Measurements from ENCODE around the gene CHFR. TPM values are rescaled to one million over a fixed set of nuclear protein-coding genes. Genes with fewer than 3 reads are reported as not detected.
"Not testable (repeated sequence)": the region's sequence is repeated elsewhere in the genome, so short reads cannot be mapped to it uniquely, and the experiment has no call there.

CHFR gene
- total RNA-seq, 1 experiment from 2014 or later, result 10.2 TPM

GRCh38 chr12:132839558-132840235 is 47.7 kb downstream of the CHFR start:
- no peak for DNase-seq (ENCODE audit: low read depth)

- no peak for DNase-seq (ENCODE audit: low read depth)
Observed at GRCh38 chr12:132838410-132839080, 48.9 kb downstream of the CHFR start.

GRCh38 chr12:132837693-132838409 is 49.6 kb downstream of the CHFR start:
- DNase-seq (ENCODE audit: low read depth), result no peak

GRCh38 chr12:132836795-132837331 is 50.5 kb downstream of the CHFR start:
- no peak for DNase-seq (ENCODE audit: low read depth)

- not testable (repeated sequence) for DNase-seq (ENCODE audit: low read depth)
Observed at GRCh38 chr12:132836230-132836629, 51.2 kb downstream of the CHFR start.

GRCh38 chr12:132835076-132836025 is 52.1 kb downstream of the CHFR start:
- DNase-seq (ENCODE audit: low read depth), result no peak

- no peak for DNase-seq (ENCODE audit: low read depth)
Observed at GRCh38 chr12:132834181-132834711, 53.2 kb downstream of the CHFR start.

GRCh38 chr12:132833341-132833740 is 54.1 kb downstream of the CHFR start:
- DNase-seq (ENCODE audit: low read depth), result no peak

GRCh38 chr12:132831771-132832170 is 55.6 kb downstream of the CHFR start:
- no peak for DNase-seq (ENCODE audit: low read depth)

- peak; percentile 91 for DNase-seq (ENCODE audit: low read depth)
Observed at GRCh38 chr12:132828706-132829534, 58.5 kb downstream of the CHFR start, which contains the start of gene GOLGA3. GOLGA3 (minus strand) TSS chr12:132828869; CDS start chr12:132822128, 6,741 bp downstream.

GRCh38 chr12:132827763-132828703 is 59.4 kb downstream of the CHFR start:
- DNase-seq (ENCODE audit: low read depth), result peak; percentile 65

- no peak for DNase-seq (ENCODE audit: low read depth)
Observed at GRCh38 chr12:132825861-132826260, 61.5 kb downstream of the CHFR start.

- DNase-seq (ENCODE audit: low read depth), result no peak
Observed at GRCh38 chr12:132825089-132825488, 62.3 kb downstream of the CHFR start.

- no peak for DNase-seq (ENCODE audit: low read depth)
Observed at GRCh38 chr12:132824053-132824452, 63.4 kb downstream of the CHFR start.

GRCh38 chr12:132818562-132818961 is 68.8 kb downstream of the CHFR start:
- no peak for DNase-seq (ENCODE audit: low read depth)

- DNase-seq (ENCODE audit: low read depth), result no peak
Observed at GRCh38 chr12:132814232-132814631, 73.2 kb downstream of the CHFR start.

GRCh38 chr12:132813443-132813842 is 74.0 kb downstream of the CHFR start:
- no peak for DNase-seq (ENCODE audit: low read depth)

- peak; percentile 68 for DNase-seq (ENCODE audit: low read depth)
Observed at GRCh38 chr12:132812631-132813305, 74.6 kb downstream of the CHFR start.

Data from RPMI7951 (cell line).